Hematopoietic multipotent progenitor cell treated with erythropoietin and hydrocortisone succinate and interleukin-3 and kit ligand, for 15 days (in vitro differentiated cells): ENCODE measurements around the gene PRKAG2.
"Not testable (repeated sequence)": the region's sequence is repeated elsewhere in the genome, so short reads cannot be mapped to it uniquely, and the experiment has no call there.

Experiments used
- DNase-seq: peaks from one replicate; pipeline ENCODE4 v3.0.0-alpha.2; 2015; ENCODE audit warnings: low spot score

The PRKAG2 gene

DNA sequence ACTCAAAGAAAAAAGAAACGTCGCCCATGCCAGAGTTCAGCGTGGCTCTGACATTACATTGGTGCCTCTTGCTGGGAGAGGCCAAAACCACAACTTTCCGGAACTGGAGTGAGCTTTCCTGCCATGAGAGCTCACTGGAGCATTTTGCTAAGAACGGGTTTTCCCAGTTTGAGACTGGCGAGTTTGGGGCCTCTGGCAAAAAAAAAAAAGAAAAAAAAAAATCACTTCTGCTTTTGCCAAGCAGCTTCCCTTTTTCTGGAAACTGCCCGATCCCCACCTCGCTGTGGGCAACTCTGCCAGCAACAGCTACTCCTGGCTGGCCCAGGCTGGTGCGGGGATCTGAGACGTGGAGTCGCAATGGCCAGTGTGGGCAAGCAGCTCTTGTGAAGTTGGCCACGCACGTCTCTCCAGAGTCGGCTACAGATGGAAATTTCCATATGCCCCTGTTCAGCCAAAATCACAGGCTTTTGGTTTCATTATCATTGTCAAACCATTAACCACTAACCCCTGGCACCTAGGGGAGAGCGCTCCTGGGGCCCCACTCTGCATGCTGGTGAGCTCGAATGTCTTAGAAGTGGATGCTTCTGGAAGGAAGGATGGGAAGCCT, 25.7 kb downstream of the PRKAG2 start:
- DNase-seq, result no peak

DNA sequence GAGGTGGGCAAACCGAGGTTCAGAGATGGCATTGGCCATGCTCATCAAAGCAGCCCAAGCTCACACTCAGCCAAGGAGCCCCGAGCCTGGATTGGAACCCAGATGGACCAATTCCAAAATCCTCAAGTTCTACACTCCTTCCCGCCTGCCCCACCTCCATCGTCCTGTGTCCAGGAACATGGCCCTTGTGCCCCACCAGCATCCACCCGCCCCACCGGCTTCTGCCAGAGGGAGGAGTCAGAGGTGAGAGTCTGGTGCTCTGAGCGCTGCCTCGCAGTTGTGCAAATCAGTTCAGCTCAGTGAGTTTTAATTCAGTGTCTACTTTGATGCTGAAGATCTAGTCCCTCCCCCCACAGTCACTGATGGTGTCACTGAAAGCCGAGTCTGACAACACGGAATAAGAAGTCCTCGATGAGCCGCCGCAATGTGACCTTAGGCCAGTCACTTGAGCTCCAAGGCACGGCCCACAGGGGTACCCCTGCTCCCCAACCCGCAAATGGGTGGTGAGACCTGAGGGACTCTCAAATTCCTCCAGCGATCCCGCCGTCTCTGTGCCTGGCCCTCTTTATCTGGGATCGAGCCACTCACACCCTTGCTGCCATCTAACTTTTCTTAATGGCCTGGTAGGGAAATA, 26.3 kb downstream of the PRKAG2 start:
- no peak for DNase-seq

DNA sequence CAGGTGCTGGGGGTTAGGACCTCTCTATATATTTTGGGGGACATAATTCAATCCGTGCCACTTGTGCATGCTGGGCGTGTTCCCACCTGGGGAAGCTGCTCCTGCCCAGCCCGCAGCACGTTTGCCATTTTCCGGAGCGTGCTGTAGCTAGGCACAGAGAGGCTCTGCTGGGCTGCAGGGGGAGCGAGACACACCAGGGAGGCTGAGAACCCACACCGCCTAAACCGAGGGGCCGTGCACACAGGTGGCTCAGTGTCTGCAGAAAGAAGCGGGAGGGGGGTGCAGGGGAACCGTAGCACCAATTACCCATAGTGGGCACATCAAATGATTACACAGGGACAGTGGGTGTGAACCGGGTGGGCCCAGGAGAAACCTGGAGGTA, 27.0 kb downstream of the PRKAG2 start:
- DNase-seq, result no peak

DNA sequence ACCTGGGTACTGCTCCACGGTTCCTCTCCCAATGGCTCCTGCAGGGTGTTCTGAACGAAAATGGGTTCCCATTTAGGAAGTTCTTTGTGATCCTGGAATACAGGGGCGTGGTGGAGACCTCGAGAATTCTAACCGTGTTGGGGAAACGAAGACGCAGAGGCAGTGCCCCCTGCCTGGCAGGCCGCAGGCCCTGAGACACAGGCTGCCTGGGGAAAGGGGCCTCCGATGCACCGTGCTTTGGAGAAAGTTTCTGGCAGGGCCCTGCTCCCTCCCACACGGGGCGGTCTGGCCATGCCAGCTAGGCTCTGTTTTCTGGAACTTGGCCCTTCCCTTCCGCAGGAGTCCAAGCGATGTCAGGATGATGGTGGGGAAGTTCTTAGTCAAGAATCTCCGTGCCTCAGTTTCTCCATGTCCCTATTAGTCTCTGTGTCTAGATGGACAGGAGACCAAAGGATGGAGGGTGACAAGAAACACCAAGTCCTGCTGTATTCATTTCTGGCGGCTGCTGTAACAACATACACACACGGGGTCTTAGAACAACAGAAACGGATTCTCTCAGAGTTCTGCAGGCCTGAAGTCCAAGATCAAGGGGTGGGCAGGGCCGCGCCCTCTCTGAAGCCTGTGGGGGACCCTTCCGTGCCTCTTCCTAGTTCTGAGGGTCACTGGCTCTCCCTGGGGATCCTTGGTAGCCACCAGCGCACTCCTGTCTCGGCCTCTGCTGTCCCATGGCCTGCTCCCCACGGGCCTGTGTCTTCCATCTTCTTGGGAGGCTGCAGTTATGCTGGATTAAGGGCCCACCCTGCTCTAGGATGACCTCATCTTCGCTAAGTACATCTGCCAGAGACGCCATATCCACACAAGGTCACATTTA, 27.7 kb downstream of the PRKAG2 start:
- DNase-seq, result no peak

DNA sequence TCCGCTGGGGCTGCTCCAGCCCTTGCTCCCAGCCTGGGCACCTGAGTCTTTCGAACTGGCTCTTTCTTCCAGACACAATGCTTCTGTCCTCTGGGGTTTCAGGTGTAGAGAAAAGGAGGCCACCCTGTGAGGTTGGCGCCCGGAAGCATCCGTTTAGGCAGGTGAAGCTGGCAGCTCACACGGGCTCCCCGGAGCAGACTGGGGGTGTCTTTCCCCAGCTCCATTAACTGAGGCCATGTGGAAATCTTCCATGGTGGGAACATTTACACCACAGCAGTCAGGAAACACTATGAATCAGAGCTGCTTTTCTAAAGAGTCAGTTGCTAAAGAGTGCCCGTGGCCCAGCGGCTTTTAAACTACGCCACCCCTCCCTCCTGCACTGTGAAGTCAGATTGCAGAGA, 29.2 kb downstream of the PRKAG2 start:
- no peak for DNase-seq

DNA sequence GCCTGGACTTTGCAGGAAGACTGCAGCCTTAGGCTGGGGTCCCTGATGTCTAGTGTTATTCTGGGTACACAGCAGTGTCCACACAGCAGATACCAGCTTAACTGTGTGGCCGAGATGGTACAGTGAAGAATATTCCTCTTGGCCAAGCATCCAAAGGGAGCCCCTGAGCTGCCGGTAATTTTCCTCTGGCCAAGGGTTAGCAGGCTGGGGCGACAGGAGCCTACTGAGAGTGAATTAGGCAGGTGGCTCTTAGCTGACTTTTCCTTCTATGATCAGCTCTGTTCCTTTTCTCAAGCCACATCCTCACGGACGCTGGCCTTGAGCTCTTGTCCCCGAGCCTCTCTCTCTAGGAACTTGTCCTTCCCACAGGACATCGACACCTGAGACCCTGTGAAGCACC, 29.8 kb downstream of the PRKAG2 start:
- no peak for DNase-seq

DNA sequence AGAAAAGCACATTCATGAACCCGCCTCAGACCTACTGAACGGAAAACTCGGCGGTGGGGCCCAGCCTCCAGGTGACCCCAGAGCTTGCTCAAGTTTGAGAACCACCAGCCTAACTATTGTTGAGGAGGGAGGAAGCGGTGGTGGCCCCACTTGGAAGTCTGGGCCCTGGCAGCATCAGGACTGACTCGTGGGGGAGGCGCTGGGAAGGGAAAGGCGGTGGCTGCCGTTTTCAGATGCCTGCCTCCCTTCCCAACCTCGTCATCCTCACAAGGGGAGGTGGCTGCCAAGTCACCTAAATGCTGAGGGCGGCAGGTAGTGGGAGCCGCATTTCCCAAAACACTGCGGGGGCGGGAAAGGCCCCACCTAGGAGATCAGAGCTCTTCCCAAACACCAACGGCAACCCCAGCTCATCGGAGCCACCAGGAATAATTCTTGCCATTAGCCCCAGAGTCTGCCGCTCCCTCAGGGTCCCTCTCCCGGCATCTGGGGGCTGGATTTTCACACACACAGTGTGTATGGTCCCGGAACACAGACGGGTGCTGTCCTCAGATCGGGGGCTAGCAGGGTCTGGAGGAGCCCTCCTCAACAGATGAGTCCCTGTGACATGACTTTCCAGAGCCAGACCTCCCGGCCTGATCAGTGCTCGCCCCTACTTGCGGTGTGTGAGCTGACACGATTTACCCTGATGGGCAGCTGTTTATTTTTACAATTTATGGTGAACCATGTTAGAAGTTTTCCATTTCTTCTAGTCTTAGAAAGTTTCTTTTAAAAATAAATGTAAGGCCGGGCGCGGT, 31.3 kb downstream of the PRKAG2 start:
- no peak for DNase-seq

DNA sequence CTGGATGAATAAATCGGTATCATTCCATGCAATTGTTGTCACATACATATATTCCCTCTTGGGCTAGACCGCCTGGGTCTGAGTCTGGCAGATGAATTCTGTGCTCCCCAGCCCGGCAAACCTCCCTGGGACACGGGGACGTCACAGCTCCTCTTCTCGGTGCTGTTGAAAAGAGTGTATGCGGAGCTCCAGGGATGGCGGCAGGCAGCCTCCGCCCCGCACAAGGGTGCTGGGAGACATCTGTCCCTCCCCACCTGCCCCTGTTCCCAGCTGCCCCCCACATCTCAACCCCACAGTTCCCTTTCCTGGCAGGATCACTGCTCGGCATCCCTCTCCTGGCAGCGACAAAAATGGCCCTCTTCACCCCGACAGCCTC, 32.1 kb downstream of the PRKAG2 start:
- DNase-seq, result no peak

DNA sequence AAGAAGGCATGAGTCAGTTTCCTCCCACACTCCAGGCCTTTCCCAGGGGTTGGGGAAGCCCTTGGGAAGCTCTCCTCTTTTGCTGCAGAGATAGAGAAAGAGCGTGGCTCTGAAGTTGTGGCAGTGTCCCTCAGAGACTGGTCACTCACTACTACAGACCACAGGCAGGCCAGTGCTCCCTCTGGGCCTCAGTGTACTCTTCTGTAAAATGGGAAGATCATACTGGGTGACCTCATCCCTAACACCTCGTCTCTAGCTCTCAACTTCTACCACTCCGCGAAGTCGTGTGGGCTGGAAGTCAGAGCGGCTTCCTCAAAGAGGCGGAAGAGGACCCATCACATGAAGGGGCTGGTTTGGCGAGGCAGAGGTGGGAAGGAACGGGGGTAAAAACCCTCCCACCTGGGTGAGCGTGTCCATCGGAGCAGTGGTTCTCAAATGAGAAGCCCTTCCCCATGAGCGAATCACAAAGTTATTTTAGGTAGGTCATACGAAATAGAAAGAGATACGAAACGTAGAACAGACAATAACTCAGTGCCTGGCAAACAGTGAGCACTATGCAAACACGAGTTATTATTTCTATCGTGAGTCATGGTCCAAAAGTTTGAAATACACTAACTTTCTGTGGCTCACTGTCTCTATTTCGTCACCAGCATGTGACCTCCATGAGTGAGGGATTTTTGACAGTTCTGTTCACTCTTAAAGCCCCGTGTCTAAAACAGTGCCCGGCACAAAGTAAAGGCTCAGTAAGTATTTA, 32.7 kb downstream of the PRKAG2 start:
- DNase-seq, result no peak

DNA sequence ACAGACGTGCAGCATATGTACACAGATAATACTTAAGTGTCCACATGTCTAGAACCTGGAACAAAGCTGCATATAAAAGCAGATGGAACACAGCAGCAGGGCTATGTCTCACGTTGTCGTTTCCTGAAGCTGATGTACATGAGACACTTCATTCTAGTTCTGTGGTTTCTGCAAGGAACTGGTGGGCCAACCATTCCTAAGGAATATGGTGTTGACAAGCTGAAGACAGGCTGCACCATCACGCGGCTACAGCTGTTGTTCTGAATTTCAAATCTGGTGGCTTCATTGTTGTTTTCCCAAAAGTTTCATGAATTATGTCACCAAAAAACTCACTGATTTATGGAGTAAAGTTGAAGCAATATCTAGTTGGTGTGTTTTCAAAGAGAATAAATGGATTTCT, 33.7 kb downstream of the PRKAG2 start:
- no peak for DNase-seq

DNA sequence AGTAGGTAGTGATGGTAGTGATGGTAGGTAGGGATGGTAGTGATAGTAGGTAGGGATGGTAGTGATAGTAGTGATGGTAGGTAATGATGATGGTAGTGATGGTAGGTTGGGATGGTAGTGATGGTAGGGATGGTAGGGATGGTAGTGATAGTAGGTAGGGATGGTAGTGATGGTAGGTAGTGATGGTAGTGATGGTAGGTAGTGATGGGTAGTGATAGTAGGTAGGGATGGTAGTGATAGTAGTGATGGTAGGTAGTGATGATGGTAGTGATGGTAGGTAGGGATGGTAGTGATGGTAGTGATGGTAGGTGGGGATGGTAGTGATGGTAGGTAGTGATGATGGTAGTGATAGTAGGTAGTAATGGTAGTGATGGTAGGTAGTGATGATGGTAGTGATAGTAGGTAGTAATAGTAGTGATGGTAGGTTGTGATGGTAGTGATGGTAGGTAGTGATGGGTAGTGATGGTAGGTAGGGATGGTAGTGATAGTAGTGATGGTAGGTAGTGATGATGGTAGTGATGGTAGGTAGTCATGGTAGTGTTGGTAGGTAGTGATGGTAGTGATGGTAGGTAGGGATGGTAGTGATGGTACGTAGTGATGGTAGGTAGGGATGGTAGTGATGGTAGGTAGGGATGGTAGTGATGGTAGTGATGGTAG, 35.4 kb downstream of the PRKAG2 start:
- not testable (repeated sequence) for DNase-seq

DNA sequence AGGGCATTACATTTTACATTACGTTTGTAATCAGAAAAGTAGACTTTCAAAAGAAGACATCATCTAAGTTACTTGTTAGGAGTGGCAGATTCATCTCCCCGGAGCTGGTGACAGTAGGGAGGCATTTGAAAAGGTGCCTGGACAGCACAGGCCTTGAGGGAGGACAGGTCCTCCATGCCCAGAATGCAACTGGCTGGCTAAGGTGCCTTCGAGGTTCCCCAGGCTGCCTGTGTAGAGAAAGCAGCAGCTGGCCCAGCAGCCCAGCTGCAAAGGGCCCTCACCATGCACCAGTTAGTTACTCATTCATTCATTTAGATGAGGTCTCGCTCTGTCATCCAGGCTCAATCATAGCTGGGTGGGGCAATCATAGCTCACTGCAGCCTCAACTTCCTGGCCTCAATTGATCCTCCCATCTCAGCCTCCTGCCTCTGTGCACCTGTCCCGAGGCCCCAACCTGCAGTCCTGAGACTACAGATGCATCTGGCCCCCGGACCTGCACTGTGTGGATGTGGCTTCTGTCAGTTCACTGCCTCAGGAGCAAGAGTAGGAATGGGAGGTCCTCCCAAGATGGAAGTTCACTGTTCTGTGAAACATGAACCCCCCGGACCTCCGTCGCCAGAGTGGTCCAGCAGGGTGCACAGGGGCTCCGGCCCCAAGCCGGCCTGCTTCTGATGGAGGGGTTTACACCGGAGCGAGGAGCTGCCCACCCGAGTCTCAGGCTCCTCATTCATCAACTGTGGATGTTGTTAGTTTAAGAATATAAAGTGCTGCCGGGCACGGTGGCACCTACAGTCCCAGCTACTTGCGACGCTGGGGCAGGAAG, 36.6 kb downstream of the PRKAG2 start:
- DNase-seq, result no peak

DNA sequence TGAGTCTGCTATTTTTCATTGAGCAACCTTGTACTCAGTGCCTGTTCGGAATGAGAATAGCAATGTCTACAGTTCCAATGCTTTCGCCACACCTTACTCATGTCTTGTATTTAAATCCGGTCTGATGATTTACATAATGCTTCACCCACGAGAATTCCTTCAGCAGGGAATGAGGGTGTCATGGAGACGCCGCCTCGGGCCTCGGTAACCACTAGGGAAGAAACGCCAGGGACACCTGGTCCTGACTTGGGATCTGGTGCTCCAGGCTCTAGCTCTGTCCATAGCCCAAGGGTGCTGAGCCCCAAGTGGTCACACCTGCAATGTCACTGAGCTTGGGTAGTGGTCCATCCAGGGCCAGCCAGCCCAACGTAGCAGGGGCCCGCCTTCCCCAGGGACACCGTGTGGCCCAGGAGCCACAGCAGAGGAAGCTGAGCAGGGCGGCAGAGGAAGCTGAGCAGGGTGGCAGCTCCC, 37.4 kb downstream of the PRKAG2 start:
- DNase-seq, result no peak

DNA sequence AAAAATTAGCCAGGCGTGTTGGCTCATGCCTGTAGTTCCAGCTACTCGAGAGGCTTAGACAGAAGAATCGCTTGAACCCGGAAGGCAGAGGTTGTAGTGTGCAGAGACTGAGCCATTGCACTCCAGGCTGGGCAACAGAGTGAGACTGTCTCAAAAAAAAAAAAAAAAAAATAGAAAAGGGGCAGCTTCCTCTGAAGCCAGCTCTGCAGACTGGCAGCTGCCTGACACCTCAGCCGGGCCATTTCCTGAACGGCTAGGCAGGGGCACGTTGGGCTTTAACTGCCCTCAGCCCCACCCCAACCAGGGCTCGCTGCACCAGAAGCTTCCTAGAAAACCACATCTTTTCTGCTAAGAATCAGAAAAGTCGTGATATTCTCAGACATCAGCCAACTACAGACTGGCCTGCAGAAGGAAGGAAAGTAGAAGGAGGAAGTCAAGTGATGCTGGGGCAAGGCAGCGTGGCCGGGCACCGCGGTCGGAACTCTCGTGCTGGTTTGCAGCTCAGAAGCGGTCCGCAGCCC, 38.0 kb downstream of the PRKAG2 start:
- no peak for DNase-seq

DNA sequence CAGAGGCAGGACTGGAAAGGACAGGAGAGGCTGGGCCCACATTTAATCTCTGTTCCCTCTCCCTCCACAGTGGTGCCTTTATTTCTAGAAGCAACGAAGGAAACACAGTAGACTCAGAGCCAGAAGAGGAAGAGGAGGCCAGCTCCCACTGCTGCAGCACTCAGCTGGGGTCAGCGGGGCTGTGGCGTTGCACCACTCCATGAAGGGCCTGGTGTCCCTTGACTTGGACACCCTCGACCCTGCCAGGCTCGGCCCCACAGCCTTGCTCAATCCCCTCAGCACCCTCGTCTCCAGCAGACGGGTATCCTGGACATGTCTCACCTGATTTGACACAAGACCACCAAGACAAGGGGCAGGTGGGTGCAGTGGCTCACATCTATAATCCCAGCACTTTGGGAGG, 38.8 kb downstream of the PRKAG2 start:
- DNase-seq, result no peak

DNA sequence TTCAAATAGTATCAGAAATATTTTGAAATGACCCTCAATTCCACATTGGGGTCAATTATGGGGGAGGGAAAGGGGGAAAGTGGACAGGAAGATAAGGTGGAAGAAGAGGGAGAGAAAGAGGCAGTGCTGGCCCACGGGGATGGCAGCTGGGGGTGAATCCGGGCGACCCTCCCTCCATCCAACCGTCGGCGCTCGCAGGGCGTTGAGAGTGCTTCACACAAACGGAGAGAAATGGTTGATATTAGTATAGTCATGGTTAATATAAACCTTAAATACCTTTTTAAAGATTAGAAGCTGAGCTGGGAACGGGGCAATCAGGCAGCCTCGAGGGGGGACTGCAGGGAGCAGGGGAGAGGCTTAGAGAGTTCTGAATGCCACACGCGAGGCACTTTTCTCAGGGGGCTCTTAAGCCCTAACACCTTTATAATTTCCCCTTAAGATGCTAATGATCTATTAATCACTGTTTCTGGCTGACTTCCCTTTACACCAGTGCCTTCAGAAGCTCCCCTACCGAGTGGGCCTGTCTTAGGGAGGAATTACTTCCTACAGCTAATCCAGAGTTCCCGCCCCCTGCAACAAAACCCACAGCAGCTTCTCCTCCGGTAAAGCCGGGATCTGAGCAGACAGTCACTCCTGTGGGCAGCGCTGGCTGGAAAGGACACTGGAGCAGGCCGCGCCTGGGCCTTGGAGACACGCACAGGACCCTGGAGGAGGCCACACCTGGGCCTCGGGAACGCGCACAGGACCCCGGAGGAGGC, 39.5 kb downstream of the PRKAG2 start:
- DNase-seq, result no peak

DNA sequence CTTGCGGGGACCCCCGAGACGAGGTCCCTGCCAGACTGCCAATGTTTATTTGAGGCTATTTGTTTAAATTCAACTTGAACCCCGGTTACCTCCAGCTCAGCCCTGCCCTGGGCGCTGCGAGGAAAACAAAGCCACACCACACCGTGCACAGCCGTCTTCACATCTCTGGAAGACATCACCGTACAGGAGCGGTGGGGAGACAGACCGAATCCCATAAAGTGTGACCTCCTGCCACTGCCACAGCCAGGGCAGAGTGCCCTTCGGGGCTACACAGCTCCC, 40.0 kb downstream of the PRKAG2 start:
- DNase-seq, result no peak

DNA sequence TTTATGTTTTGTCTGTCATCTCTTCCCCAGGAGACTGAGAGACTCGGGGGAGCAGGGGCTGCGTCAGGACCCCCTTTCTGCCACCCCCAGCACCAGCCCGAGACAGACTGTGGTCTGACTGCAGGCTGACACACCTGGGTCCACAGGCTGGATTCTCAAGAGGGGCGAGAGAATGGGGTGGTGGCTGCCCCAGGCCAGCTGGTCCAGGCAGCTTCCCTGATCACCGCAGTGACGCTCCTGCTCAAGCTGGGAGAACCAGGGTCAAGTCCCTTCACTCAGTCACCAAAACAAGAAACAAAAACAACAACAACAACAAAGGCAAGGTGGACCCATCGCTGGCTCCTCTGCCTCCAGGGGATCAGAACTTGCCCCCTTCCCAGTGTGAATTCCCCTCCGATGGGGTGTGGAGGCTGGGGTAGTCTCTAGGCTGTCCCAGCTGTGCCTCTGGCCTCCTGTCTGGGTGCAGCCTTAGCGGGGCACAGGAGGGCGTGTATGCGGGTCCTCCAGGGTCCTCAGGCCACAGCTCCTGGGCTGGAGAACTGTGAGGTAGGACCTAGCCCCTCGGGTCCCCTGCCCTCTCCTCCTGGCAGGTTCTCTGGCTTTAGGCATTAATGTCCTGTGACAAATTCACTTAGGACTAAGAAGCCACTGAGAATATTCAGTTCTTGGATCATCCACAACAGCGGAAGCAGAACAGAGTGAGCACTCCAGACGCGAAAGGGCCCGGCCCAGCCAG, 40.6 kb downstream of the PRKAG2 start:
- no peak for DNase-seq

DNA sequence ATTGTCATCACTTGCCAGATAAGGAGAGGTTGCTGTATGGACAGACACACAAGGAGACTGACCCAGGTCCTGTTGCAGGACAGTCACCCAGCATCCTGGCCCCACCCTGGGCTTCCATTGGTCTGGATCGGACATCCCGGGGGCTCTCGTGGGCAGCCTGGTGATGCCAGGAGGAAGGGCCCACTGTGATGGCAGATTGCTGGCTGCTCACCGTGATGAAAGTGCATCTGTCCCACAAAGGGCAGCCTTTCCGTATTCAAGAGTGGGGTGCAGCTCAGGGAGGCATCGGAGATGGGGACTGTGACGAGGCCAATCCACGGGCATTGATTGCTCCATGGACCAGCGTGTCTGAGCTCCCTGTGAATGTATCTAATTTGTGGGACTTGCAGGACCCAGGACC, 41.3 kb downstream of the PRKAG2 start:
- no peak for DNase-seq
